SK-N-SH treated with all-trans-retinoic acid at 6 μM for 48 hours (cell line): ENCODE results near the gene MIOS.

Experiments used
- ARNTL ChIP-seq: fragments of 450-650 bp; formaldehyde crosslinking; IDR thresholded peaks from 2 replicates; pipeline ENCODE4 v1.5.0; 2020; ENCODE audit warnings: low read depth, mild to moderate bottlenecking, moderate library complexity, borderline replicate concordance
- BACH2 ChIP-seq: fragments of 250-450 bp; sonication (Bioruptor Pico); IDR thresholded peaks from 2 replicates; pipeline ENCODE4 v1.9.0; 2021; ENCODE audit warnings: mild to moderate bottlenecking, borderline replicate concordance
- CSDC2 ChIP-seq: fragments of 250-450 bp; sonication (Bioruptor Pico); IDR thresholded peaks from 2 replicates; pipeline ENCODE4 v1.5.0; 2020; ENCODE audit warnings: mild to moderate bottlenecking, moderate library complexity
- GLIS3 ChIP-seq: fragments of 250-450 bp; sonication (Bioruptor Pico); IDR thresholded peaks from 2 replicates; pipeline ENCODE4 v1.5.0; 2020; ENCODE audit warnings: mild to moderate bottlenecking, moderate library complexity
- PPARA ChIP-seq: fragments of 250-450 bp; sonication (Bioruptor Pico); IDR thresholded peaks from 2 replicates; pipeline ENCODE4 v1.5.0; 2020; ENCODE audit warnings: mild to moderate bottlenecking, borderline replicate concordance
- RARB ChIP-seq: fragments of 250-450 bp; sonication (Bioruptor Pico); IDR thresholded peaks from 2 replicates; pipeline ENCODE4 v1.8.0; 2021; ENCODE audit warnings: mild to moderate bottlenecking, moderate library complexity
- SNAI2 ChIP-seq: fragments of 250-450 bp; sonication (Bioruptor Pico); IDR thresholded peaks from 2 replicates; pipeline ENCODE4 v1.5.0; 2020; ENCODE audit warnings: mild to moderate bottlenecking, moderate library complexity
- ZC3H10 ChIP-seq: fragments of 250-450 bp; sonication (Bioruptor Pico); IDR thresholded peaks from 2 replicates; pipeline ENCODE4 v1.5.1; 2021; ENCODE audit warnings: mild to moderate bottlenecking, moderate library complexity
- ZFP3 ChIP-seq: fragments of 250-450 bp; sonication (Bioruptor Pico); IDR thresholded peaks from 2 replicates; pipeline ENCODE4 v1.5.0; 2020; ENCODE audit warnings: mild to moderate bottlenecking, moderate library complexity
- ZNF565 ChIP-seq: fragments of 450-650 bp; formaldehyde crosslinking; conservative IDR thresholded peaks from 2 replicates; pipeline ENCODE4 v1.5.0; 2020; ENCODE audit warnings: low read depth, mild to moderate bottlenecking, moderate library complexity
- ZNF8 ChIP-seq: fragments of 450-650 bp; formaldehyde crosslinking; IDR thresholded peaks from 2 replicates; pipeline ENCODE4 v1.5.0; 2020; ENCODE audit warnings: mild to moderate bottlenecking, moderate library complexity
- TF ChIP-seq, protein P1 (sequence below): fragments of 250-450 bp; sonication (Bioruptor Pico); IDR thresholded peaks from 2 replicates; pipeline ENCODE4 v1.5.1; 2020; ENCODE audit warnings: low read depth, mild to moderate bottlenecking, moderate library complexity
- TF ChIP-seq, protein P2 (sequence below): fragments of 250-450 bp; sonication (Bioruptor Pico); IDR thresholded peaks from 2 replicates; pipeline ENCODE4 v1.8.0; 2020; ENCODE audit warnings: mild to moderate bottlenecking, moderate library complexity, borderline replicate concordance

DNA sequence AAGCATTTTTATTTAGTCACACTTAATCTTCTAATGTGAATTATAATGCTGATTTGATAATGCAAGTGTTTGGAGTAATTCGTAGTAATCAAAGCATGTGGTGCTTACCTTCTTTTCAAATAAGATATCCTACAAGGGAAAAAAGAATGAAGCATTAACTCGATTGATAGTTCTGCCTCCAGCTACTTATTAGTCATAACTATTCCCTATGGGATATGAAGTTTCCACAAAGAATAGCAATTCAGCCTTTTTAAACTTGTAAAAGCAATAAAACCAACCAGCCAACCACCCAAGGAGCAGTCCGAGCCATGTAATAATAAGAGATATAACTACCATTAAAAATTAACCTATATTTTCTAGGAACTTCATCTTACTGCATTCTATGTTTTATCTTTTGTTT lies 42.6 kb upstream of the MIOS start:
- TF ChIP-seq ZNF8 (CRISPR knock-in tag) (no peak), ZFP3 (CRISPR knock-in tag) (no peak), RARB (no peak), ZNF565 (no peak), GLIS3 (no peak), BACH2 (CRISPR knock-in tag) (no peak), ARNTL (CRISPR knock-in tag) (no peak), CSDC2 (no peak), SNAI2 (CRISPR knock-in tag) (no peak), ZC3H10 (CRISPR knock-in tag) (no peak), PPARA (CRISPR knock-in tag) (no peak)
- TF ChIP-seq, protein P1, sequence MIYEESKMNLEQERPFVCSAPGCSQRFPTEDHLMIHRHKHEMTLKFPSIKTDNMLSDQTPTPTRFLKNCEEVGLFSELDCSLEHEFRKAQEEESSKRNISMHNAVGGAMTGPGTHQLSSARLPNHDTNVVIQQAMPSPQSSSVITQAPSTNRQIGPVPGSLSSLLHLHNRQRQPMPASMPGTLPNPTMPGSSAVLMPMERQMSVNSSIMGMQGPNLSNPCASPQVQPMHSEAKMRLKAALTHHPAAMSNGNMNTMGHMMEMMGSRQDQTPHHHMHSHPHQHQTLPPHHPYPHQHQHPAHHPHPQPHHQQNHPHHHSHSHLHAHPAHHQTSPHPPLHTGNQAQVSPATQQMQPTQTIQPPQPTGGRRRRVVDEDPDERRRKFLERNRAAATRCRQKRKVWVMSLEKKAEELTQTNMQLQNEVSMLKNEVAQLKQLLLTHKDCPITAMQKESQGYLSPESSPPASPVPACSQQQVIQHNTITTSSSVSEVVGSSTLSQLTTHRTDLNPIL: no peak
- TF ChIP-seq, protein P2, sequence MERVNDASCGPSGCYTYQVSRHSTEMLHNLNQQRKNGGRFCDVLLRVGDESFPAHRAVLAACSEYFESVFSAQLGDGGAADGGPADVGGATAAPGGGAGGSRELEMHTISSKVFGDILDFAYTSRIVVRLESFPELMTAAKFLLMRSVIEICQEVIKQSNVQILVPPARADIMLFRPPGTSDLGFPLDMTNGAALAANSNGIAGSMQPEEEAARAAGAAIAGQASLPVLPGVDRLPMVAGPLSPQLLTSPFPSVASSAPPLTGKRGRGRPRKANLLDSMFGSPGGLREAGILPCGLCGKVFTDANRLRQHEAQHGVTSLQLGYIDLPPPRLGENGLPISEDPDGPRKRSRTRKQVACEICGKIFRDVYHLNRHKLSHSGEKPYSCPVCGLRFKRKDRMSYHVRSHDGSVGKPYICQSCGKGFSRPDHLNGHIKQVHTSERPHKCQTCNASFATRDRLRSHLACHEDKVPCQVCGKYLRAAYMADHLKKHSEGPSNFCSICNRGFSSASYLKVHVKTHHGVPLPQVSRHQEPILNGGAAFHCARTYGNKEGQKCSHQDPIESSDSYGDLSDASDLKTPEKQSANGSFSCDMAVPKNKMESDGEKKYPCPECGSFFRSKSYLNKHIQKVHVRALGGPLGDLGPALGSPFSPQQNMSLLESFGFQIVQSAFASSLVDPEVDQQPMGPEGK (CRISPR knock-in tag): no peak
